ENCODE measurements around the gene KNSTRN.

- TF ChIP-seq CTCF (conservative IDR thresholded peaks at IDR 0.05) (no peak), ZFX (IDR thresholded peaks at IDR 0.05) (no peak)
Observed at GRCh38 chr15:40443846-40444245, 61.3 kb downstream of the KNSTRN start.
